ENCODE data around the gene ARFGEF3.
"Not testable (repeated sequence)": the region's sequence is repeated elsewhere in the genome, so short reads cannot be mapped to it uniquely, and the experiment has no call there.

Gene ARFGEF3

GRCh38 chr6:138337076-138337475, 175.3 kb downstream of the ARFGEF3 start:
- H3K27ac ChIP-seq (ENCODE audit: insufficient read depth, low read depth, low read length, poor library complexity, severe bottlenecking), result no peak overlapping the region
- no peaks in the 10 kb centered on the region for H3K36me3 ChIP-seq (ENCODE audit: control insufficient read depth, insufficient read depth, low read length)
- no peaks in the 10 kb centered on the region for H3K27me3 ChIP-seq (ENCODE audit: control insufficient read depth, insufficient read depth, low read length, poor library complexity, severe bottlenecking)
- no peaks in the 10 kb centered on the region for H3K9me3 ChIP-seq (ENCODE audit: control insufficient read depth, low read length)
- 91 to 94% methylated on average over 2 of the region's 4 CpGs for WGBS, 2 experiments
- H3K4me1 ChIP-seq (ENCODE audit: control insufficient read depth, insufficient read depth, low read length), result no peaks in the 10 kb centered on the region
- no peak overlapping the region for H3K4me3 ChIP-seq (ENCODE audit: insufficient read depth, low read depth, low read length)

GRCh38 chr6:138339024-138339423, 177.3 kb downstream of the ARFGEF3 start:
- Histone ChIP-seq H3K4me1 (ENCODE audit: control insufficient read depth, insufficient read depth, low read length) (no peaks in the 10 kb centered on the region), H3K9me3 (ENCODE audit: control insufficient read depth, low read length) (no peaks in the 10 kb centered on the region), H3K27ac (ENCODE audit: insufficient read depth, low read depth, low read length, poor library complexity, severe bottlenecking) (no peak overlapping the region), H3K4me3 (ENCODE audit: insufficient read depth, low read depth, low read length) (no peak overlapping the region), H3K36me3 (ENCODE audit: control insufficient read depth, insufficient read depth, low read length) (no peaks in the 10 kb centered on the region), H3K27me3 (ENCODE audit: control insufficient read depth, insufficient read depth, low read length, poor library complexity, severe bottlenecking) (no peaks in the 10 kb centered on the region)
- WGBS, 2 experiments, result 59 to 70% methylated on average over 1 of the region's 1 CpG

GRCh38 chr6:138341176-138341575, 179.4 kb downstream of the ARFGEF3 start:
- no peak overlapping the region for H3K4me3 ChIP-seq (ENCODE audit: insufficient read depth, low read depth, low read length)
- H3K9me3 ChIP-seq (ENCODE audit: control insufficient read depth, low read length), result no peaks in the 10 kb centered on the region
- 93 to 100% methylated on average over 1 of the region's 1 CpG for WGBS, 2 experiments

GRCh38 chr6:138343112-138343511, 181.4 kb downstream of the ARFGEF3 start:
- H3K4me3 ChIP-seq (ENCODE audit: insufficient read depth, low read depth, low read length), result no peak overlapping the region
- H3K27me3 ChIP-seq (ENCODE audit: control insufficient read depth, insufficient read depth, low read length, poor library complexity, severe bottlenecking), result no peaks in the 10 kb centered on the region
- H3K4me1 ChIP-seq (ENCODE audit: control insufficient read depth, insufficient read depth, low read length), result no peaks in the 10 kb centered on the region
- no peaks in the 10 kb centered on the region for H3K36me3 ChIP-seq (ENCODE audit: control insufficient read depth, insufficient read depth, low read length)
- no peak overlapping the region for H3K27ac ChIP-seq (ENCODE audit: insufficient read depth, low read depth, low read length, poor library complexity, severe bottlenecking)
- no peaks in the 10 kb centered on the region for H3K9me3 ChIP-seq (ENCODE audit: control insufficient read depth, low read length)

More at GRCh38 chr6:138341176-138341575, 179.4 kb downstream of the ARFGEF3 start:
- Histone ChIP-seq H3K27ac (ENCODE audit: insufficient read depth, low read depth, low read length, poor library complexity, severe bottlenecking) (no peak overlapping the region), H3K36me3 (ENCODE audit: control insufficient read depth, insufficient read depth, low read length) (no peaks in the 10 kb centered on the region), H3K27me3 (ENCODE audit: control insufficient read depth, insufficient read depth, low read length, poor library complexity, severe bottlenecking) (no peaks in the 10 kb centered on the region), H3K4me1 (ENCODE audit: control insufficient read depth, insufficient read depth, low read length) (no peaks in the 10 kb centered on the region)

DNA sequence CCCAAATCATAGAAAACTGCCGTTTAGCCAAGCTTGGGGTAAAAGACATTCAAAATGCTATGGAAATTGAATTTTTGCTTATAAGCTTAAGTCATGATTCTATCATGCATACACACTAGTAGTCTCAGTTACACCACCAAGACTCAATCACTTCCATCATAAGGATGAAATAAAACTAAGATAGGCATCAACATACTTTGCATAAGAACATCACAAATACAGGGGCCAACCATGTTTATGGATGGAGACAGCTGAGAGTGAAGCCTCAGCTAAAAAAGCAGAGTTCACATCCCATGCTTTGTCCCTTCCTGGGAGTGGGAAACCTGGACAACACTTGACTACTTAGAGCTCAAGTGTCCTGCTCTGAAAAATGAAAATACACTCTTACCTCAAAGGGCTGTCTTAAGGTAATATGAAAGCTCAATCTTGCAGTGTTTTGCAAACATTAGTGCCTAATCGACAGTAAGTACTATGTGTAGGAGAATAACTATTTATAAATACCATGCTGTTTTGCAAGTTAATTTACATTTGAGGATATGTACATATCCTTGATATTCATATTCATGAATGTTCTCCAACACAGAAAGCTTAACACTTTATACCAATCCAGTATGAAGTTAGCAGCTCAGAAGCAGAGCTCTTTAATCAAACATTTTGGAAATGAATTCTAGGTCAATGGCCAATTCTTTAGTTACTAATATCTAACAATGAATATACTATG, 184.0 kb downstream of the ARFGEF3 start:
- no peak overlapping the region for H3K27ac ChIP-seq (ENCODE audit: insufficient read depth, low read depth, low read length, poor library complexity, severe bottlenecking)
- H3K36me3 ChIP-seq (ENCODE audit: control insufficient read depth, insufficient read depth, low read length), result no peaks in the 10 kb centered on the region
- 100% methylated on average over 1 of the region's 2 CpGs for WGBS, 2 experiments
- no peaks in the 10 kb centered on the region for H3K9me3 ChIP-seq (ENCODE audit: control insufficient read depth, low read length)
- no peaks in the 10 kb centered on the region for H3K4me1 ChIP-seq (ENCODE audit: control insufficient read depth, insufficient read depth, low read length)
- H3K4me3 ChIP-seq (ENCODE audit: insufficient read depth, low read depth, low read length), result no peak overlapping the region
- H3K27me3 ChIP-seq (ENCODE audit: control insufficient read depth, insufficient read depth, low read length, poor library complexity, severe bottlenecking), result no peaks in the 10 kb centered on the region

DNA sequence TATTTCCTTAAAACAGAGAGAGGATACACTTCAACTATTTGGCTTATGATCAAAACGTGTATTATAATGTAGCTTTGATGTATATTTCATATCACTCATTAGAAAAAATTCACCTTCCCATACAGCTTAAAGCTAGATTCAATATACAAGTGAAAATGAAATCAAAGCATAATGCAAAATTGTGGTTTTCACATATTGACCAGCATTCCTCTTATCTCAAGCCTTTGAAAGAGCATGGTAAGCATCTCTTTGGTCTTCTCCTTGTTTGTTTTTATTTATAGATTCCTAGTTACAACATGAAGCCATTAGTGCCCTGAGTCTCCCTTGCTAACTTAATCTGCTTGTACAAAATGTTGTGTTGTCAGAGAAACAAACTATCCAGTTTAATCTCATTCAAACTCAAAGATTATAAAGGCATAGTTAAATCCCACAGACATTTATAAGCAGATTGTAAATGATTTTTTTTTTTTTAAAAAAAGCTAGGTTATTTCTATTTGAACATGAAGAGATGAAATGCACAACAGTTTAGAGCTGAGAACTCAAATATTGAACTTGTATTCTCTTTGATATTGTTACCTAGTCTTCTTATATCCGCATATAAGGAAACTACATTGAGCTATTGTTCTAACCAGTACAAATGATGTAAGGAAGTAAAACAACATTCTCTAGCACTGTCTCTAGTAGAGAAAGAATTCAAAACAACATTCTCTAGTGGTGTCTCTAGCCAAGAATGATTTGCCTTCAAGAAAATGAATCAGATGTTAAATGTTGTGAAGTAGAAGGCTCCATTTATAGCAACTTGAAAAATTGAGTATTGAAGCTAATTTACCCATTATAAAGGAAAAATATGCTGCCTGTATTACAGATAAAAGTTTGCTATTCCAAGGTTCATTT, 184.8 kb downstream of the ARFGEF3 start:
- WGBS, 2 experiments, result no CpG with 5 or more reads among the region's 2 CpGs
- H3K4me3 ChIP-seq (ENCODE audit: insufficient read depth, low read depth, low read length), result no peak overlapping the region
- no peak overlapping the region for H3K27ac ChIP-seq (ENCODE audit: insufficient read depth, low read depth, low read length, poor library complexity, severe bottlenecking)
- no peaks in the 10 kb centered on the region for H3K9me3 ChIP-seq (ENCODE audit: control insufficient read depth, low read length)
- no peaks in the 10 kb centered on the region for H3K27me3 ChIP-seq (ENCODE audit: control insufficient read depth, insufficient read depth, low read length, poor library complexity, severe bottlenecking)
- H3K36me3 ChIP-seq (ENCODE audit: control insufficient read depth, insufficient read depth, low read length), result no peaks in the 10 kb centered on the region
- no peaks in the 10 kb centered on the region for H3K4me1 ChIP-seq (ENCODE audit: control insufficient read depth, insufficient read depth, low read length)

- H3K9me3 ChIP-seq (ENCODE audit: control insufficient read depth, low read length), result no peaks in the 10 kb centered on the region
- no peak overlapping the region for H3K27ac ChIP-seq (ENCODE audit: insufficient read depth, low read depth, low read length, poor library complexity, severe bottlenecking)
- H3K27me3 ChIP-seq (ENCODE audit: control insufficient read depth, insufficient read depth, low read length, poor library complexity, severe bottlenecking), result no peaks in the 10 kb centered on the region
- H3K4me1 ChIP-seq (ENCODE audit: control insufficient read depth, insufficient read depth, low read length), result no peaks in the 10 kb centered on the region
- no peak overlapping the region for H3K4me3 ChIP-seq (ENCODE audit: insufficient read depth, low read depth, low read length)
- WGBS, 2 experiments, result 76 to 82% methylated on average over 2 of the region's 2 CpGs
- H3K36me3 ChIP-seq (ENCODE audit: control insufficient read depth, insufficient read depth, low read length), result no peaks in the 10 kb centered on the region
Observed at GRCh38 chr6:138347864-138348263, 186.1 kb downstream of the ARFGEF3 start.

DNA sequence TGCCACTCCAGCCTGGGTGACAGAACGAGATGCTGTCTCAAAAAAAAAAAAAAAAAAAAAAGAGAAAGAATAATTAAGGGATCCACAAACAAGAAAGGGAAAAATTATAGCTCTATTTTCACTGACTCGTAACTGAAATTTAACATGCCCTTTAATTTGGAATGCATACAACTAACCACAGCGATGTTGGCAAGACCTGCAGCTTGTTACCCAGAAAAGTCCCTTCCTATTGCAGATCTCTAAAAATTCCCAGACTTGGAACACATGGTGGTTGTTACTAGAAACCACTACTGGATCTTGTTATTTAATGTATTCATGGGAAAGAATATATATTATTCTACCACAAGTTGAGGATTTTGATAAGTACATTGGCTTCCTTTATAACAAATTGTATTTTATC, 188.2 kb downstream of the ARFGEF3 start:
- no peaks in the 10 kb centered on the region for H3K36me3 ChIP-seq (ENCODE audit: control insufficient read depth, insufficient read depth, low read length)
- no peaks in the 10 kb centered on the region for H3K9me3 ChIP-seq (ENCODE audit: control insufficient read depth, low read length)
- 96 to 100% methylated on average over 2 to 3 of the region's 3 CpGs for WGBS, 2 experiments
- no peak overlapping the region for H3K4me3 ChIP-seq (ENCODE audit: insufficient read depth, low read depth, low read length)
- H3K27ac ChIP-seq (ENCODE audit: insufficient read depth, low read depth, low read length, poor library complexity, severe bottlenecking), result no peak overlapping the region
- no peaks in the 10 kb centered on the region for H3K27me3 ChIP-seq (ENCODE audit: control insufficient read depth, insufficient read depth, low read length, poor library complexity, severe bottlenecking)
- H3K4me1 ChIP-seq (ENCODE audit: control insufficient read depth, insufficient read depth, low read length), result no peaks in the 10 kb centered on the region

GRCh38 chr6:138357928-138358327, 196.2 kb downstream of the ARFGEF3 start:
- Histone ChIP-seq H3K36me3 (ENCODE audit: control insufficient read depth, insufficient read depth, low read length) (no peaks in the 10 kb centered on the region), H3K4me1 (ENCODE audit: control insufficient read depth, insufficient read depth, low read length) (no peaks in the 10 kb centered on the region), H3K9me3 (ENCODE audit: control insufficient read depth, low read length) (no peaks in the 10 kb centered on the region), H3K27ac (ENCODE audit: insufficient read depth, low read depth, low read length, poor library complexity, severe bottlenecking) (no peak overlapping the region), H3K4me3 (ENCODE audit: insufficient read depth, low read depth, low read length) (no peak overlapping the region), H3K27me3 (ENCODE audit: control insufficient read depth, insufficient read depth, low read length, poor library complexity, severe bottlenecking) (no peaks in the 10 kb centered on the region)
- 94 to 100% methylated on average over 1 of the region's 1 CpG for WGBS, 2 experiments

GRCh38 chr6:138368684-138369083, 206.9 kb downstream of the ARFGEF3 start:
- 93 to 100% methylated on average over 6 to 8 of the region's 8 CpGs for WGBS, 2 experiments
- H3K36me3 ChIP-seq (ENCODE audit: control insufficient read depth, insufficient read depth, low read length); H3K27me3 ChIP-seq (ENCODE audit: control insufficient read depth, insufficient read depth, low read length, poor library complexity, severe bottlenecking); H3K9me3 ChIP-seq (ENCODE audit: control insufficient read depth, low read length); H3K4me3 ChIP-seq (ENCODE audit: insufficient read depth, low read depth, low read length); H3K27ac ChIP-seq (ENCODE audit: insufficient read depth, low read depth, low read length, poor library complexity, severe bottlenecking); H3K4me1 ChIP-seq (ENCODE audit: control insufficient read depth, insufficient read depth, low read length): not testable (repeated sequence)

Measured in ectodermal cell (in vitro differentiated cells).